Measurements from ENCODE around the gene LATS1. TPM values are rescaled to one million over a fixed set of nuclear protein-coding genes. Genes with fewer than 3 reads are reported as not detected.
"Not testable (repeated sequence)": the region's sequence is repeated elsewhere in the genome, so short reads cannot be mapped to it uniquely, and the experiment has no call there.

Gene LATS1
- polyA plus RNA-seq, 1 donor from 2014 or later = 12.8 TPM

DNA sequence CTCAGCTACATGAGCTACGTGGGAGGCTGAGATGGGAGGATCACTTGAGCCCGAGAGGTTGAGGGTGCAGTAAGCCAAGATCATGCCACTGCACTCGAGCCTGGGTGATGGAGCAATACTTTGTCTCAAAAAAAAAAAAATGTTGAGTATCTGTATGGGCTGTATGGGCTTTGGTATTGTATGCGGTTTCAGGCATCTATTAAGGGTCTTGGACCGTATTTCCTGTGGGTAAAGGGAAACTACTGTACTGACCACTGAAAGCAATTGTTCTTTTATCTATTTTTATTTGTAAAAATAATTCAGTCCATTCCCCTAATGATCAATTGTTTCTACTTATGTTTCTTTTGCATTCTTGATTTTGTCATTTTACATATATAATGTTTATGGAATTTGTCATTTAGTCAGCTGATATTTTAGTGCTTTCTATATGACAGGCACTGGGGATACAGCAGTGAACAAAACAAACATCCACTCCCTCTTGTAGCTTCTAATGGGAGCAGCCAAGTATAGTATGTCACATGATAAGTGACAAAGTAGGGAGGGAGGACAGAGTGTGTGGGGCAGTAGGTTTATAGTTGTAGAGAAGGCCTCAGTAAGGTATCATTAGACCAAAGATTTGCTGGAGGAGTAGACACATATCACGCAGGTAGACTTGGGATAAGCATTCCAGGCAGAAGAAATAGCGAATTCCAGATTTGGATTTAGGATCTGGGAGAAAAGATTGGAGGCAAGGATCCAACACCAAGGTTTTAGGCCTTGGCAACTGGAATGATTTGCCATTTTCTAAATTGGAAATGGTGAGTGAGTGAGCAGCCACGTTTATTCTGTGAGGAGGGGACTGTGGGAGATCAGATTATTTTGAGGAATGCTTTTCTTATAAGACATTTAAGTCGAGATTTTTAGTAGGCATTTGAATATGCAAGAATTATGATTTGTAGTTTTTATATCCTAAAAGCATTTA is 37.7 kb upstream of the LATS1 start:
- Histone ChIP-seq H3K4me3 (ENCODE audit: low read length) (no peak overlapping the region), H3K27ac (ENCODE audit: low read length) (no peak overlapping the region), H3K9me3 (ENCODE audit: low read length) (no peaks in the 10 kb centered on the region), H3K27me3 (ENCODE audit: insufficient read depth, low read depth, low read length) (no peaks in the 10 kb centered on the region), H3K4me2 (ENCODE audit: low read length) (no peak overlapping the region), H3K9ac (ENCODE audit: low read length) (no peak overlapping the region), H2AFZ (ENCODE audit: low read depth, low read length) (no peak overlapping the region), H4K20me1 (ENCODE audit: insufficient read depth) (no peaks in the 10 kb centered on the region), H3F3A (ENCODE audit: insufficient read depth, low read length, poor library complexity, severe bottlenecking) (peaks cover under 1% of the 10 kb centered on the region), H3K9me2 (ENCODE audit: insufficient read depth, low read length) (no peaks in the 10 kb centered on the region), H3K79me2 (replicated peaks; ENCODE audit: insufficient read depth, low read length) (peaks cover 58% of the 10 kb centered on the region), H3K36me3 (ENCODE audit: insufficient read depth, low read length) (no peaks in the 10 kb centered on the region)
- TF ChIP-seq TAF1 (IDR thresholded peaks at IDR 0.05; ENCODE audit: low read depth) (no peak), MXI1 (conservative IDR thresholded peaks at IDR 0.05; ENCODE audit: poor library complexity, severe bottlenecking) (no peak), RAD21 (conservative IDR thresholded peaks at IDR 0.05) (no peak), EZH2 (IDR thresholded peaks at IDR 0.05; ENCODE audit: borderline replicate concordance, insufficient read depth, low read length, poor library complexity, severe bottlenecking) (no peak), POLR2AphosphoS5 (IDR thresholded peaks at IDR 0.05) (no peak), CTCF (IDR thresholded peaks at IDR 0.05; ENCODE audit: poor library complexity, severe bottlenecking) (no peak), SMC3 (conservative IDR thresholded peaks at IDR 0.05; ENCODE audit: poor library complexity) (no peak), EP300 (conservative IDR thresholded peaks at IDR 0.05; ENCODE audit: poor library complexity, severe bottlenecking) (no peak)
- TF ChIP-seq, protein P1, sequence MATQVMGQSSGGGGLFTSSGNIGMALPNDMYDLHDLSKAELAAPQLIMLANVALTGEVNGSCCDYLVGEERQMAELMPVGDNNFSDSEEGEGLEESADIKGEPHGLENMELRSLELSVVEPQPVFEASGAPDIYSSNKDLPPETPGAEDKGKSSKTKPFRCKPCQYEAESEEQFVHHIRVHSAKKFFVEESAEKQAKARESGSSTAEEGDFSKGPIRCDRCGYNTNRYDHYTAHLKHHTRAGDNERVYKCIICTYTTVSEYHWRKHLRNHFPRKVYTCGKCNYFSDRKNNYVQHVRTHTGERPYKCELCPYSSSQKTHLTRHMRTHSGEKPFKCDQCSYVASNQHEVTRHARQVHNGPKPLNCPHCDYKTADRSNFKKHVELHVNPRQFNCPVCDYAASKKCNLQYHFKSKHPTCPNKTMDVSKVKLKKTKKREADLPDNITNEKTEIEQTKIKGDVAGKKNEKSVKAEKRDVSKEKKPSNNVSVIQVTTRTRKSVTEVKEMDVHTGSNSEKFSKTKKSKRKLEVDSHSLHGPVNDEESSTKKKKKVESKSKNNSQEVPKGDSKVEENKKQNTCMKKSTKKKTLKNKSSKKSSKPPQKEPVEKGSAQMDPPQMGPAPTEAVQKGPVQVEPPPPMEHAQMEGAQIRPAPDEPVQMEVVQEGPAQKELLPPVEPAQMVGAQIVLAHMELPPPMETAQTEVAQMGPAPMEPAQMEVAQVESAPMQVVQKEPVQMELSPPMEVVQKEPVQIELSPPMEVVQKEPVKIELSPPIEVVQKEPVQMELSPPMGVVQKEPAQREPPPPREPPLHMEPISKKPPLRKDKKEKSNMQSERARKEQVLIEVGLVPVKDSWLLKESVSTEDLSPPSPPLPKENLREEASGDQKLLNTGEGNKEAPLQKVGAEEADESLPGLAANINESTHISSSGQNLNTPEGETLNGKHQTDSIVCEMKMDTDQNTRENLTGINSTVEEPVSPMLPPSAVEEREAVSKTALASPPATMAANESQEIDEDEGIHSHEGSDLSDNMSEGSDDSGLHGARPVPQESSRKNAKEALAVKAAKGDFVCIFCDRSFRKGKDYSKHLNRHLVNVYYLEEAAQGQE (IDR thresholded peaks at IDR 0.05; ENCODE audit: borderline replicate concordance) = no peak

DNA sequence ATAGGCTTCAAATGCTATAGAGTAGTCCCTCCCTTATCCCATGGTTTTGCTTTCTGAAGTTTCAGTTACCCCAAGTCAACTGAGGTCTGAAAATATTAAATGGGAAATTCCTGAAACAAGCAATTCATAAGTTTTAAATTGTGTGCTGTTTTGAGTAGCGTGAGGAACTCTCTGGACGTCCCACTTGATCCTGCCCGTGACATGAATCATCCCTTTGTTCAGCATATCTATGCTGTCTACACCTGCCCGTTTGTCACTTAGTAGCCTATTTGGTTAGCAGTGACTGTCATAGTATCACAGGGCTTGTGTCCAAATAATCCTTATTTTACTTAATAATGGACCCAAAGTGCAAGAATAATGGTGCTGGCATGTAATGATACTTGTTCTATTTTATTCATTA is 36.6 kb upstream of the LATS1 start:
- H3K36me3 ChIP-seq (ENCODE audit: insufficient read depth, low read length) = no peaks in the 10 kb centered on the region
- H3K9me3 ChIP-seq (ENCODE audit: low read length) = no peaks in the 10 kb centered on the region
- no peak overlapping the region for H2AFZ ChIP-seq (ENCODE audit: low read depth, low read length)
- H3K9me2 ChIP-seq (ENCODE audit: insufficient read depth, low read length) = no peaks in the 10 kb centered on the region
- peaks cover 60% of the 10 kb centered on the region for H3K79me2 ChIP-seq (replicated peaks; ENCODE audit: insufficient read depth, low read length)
- no peak overlapping the region for H3K4me2 ChIP-seq (ENCODE audit: low read length)
- H3F3A ChIP-seq (ENCODE audit: insufficient read depth, low read length, poor library complexity, severe bottlenecking) = peaks cover 3% of the 10 kb centered on the region
- no peak overlapping the region for H3K9ac ChIP-seq (ENCODE audit: low read length)
- H4K20me1 ChIP-seq (ENCODE audit: insufficient read depth) = no peaks in the 10 kb centered on the region
- H3K27me3 ChIP-seq (ENCODE audit: insufficient read depth, low read depth, low read length) = no peaks in the 10 kb centered on the region
- no peak overlapping the region for H3K27ac ChIP-seq (ENCODE audit: low read length)
- no peak overlapping the region for H3K4me3 ChIP-seq (ENCODE audit: low read length)
- TF ChIP-seq POLR2AphosphoS5 (IDR thresholded peaks at IDR 0.05) = no peak
- no peak for TF ChIP-seq EP300 (conservative IDR thresholded peaks at IDR 0.05; ENCODE audit: poor library complexity, severe bottlenecking)
- no peak for TF ChIP-seq MXI1 (conservative IDR thresholded peaks at IDR 0.05; ENCODE audit: poor library complexity, severe bottlenecking)
- TF ChIP-seq EZH2 (IDR thresholded peaks at IDR 0.05; ENCODE audit: borderline replicate concordance, insufficient read depth, low read length, poor library complexity, severe bottlenecking) = no peak

DNA sequence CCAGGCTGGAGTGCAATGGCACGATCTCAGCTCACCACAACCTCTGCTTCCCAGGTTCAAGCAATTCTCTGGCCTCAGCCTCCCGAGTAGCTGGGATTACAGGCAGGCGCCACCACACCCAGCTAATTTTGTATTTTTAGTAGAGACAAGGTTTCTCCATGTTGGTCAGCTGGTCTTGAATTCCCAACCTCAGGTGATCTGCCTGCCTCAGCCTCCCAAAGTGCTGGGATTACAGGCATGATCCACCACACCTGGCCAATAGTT is 35.4 kb upstream of the LATS1 start:
- H3K27me3 ChIP-seq (ENCODE audit: insufficient read depth, low read depth, low read length); H3K9me3 ChIP-seq (ENCODE audit: low read length); H3K36me3 ChIP-seq (ENCODE audit: insufficient read depth, low read length); H3K9ac ChIP-seq (ENCODE audit: low read length); H3K9me2 ChIP-seq (ENCODE audit: insufficient read depth, low read length); H3K4me2 ChIP-seq (ENCODE audit: low read length); H4K20me1 ChIP-seq (ENCODE audit: insufficient read depth); H3K4me3 ChIP-seq (ENCODE audit: low read length); H3F3A ChIP-seq (ENCODE audit: insufficient read depth, low read length, poor library complexity, severe bottlenecking); H2AFZ ChIP-seq (ENCODE audit: low read depth, low read length); H3K27ac ChIP-seq (ENCODE audit: low read length): not testable (repeated sequence)
- peaks cover 52% of the 10 kb centered on the region for H3K79me2 ChIP-seq (replicated peaks; ENCODE audit: insufficient read depth, low read length)

Measured in neural cell (in vitro differentiated cells).